Neutrophil (primary cell): ENCODE results near the gene PID1.

ENCODE experiments used
- H3K27ac ChIP-seq: fragments of 200-600 bp; sonication (generic); 2 replicates; pipeline ENCODE4 v1.5.1; 2016; ENCODE audit warnings: mild to moderate bottlenecking, moderate library complexity
- H3K27me3 ChIP-seq: fragments of 200-600 bp; sonication (generic); 2 replicates; pipeline ENCODE4 v1.6.0; 2016; ENCODE audit warnings: mild to moderate bottlenecking
- H3K36me3 ChIP-seq: fragments of 200-600 bp; sonication (generic); 2 replicates; pipeline ENCODE4 v1.5.1; 2017
- H3K4me1 ChIP-seq, 2 experiments: fragments of 200-600 bp in 1 of 2; sonication (generic) in 1 of 2; 1 replicate in 1 of 2; 2 replicates in 1 of 2; pipeline versions ENCODE4 v1.5.1 to v1.6.1; 2013 to 2016; ENCODE audit warnings: low read depth in 1 of 2, low read length in 1 of 2, mild to moderate bottlenecking in 1 of 2, moderate library complexity in 1 of 2; ENCODE audit not compliant: control insufficient read depth in 1 of 2, insufficient read depth in 1 of 2
- H3K4me3 ChIP-seq, 2 experiments: fragments of 200-600 bp in 1 of 2; sonication (generic) in 1 of 2; 1 replicate in 1 of 2; 2 replicates in 1 of 2; pipeline ENCODE4 v1.5.1; 2013 to 2016; ENCODE audit warnings: low read depth in 1 of 2, low read length in 1 of 2, mild to moderate bottlenecking in 1 of 2, moderate library complexity in 1 of 2
- H3K9me3 ChIP-seq: fragments of 200-600 bp; sonication (generic); 2 replicates; pipeline ENCODE4 v1.5.1; 2016
- TF ChIP-seq, protein P1 (sequence below): fragments of 200-600 bp; sonication (generic); IDR thresholded peaks from 2 replicates; pipeline ENCODE4 v1.5.1; 2016; ENCODE audit warnings: antibody characterized with exemption

PID1 gene

DNA sequence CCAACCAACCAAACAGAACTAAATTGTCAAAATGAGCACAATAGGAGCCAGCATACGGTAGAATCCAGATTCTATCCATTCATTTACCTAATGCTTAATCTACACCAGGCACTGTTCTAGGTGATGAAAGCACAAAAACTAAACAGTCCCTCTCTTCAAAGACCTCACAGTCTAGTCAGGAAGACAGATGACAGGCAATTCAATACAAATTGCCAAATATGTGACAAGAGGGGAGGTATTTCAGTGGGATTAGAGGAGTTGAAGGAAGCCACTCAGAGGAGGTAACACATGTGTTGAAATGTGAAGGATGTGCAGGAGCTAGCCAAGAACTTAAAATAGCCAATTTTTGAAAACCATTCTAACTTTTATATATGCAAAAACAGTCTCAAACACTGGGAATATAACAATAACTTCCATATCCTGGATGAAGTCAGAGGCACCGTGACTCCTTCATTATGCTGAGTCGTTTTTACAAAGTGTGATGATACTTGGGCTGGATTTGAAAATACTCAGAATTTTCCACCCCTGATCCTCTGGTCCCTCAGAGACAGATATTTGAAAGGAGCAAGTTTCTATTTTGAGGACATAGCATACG, 204.9 kb downstream of the PID1 start:
- Histone ChIP-seq H3K4me3 (no peak overlapping the region), H3K27ac (no peak overlapping the region), H3K36me3 (no peaks in the 10 kb centered on the region), H3K27me3 (no peaks in the 10 kb centered on the region), H3K9me3 (no peaks in the 10 kb centered on the region), H3K4me1 (no peaks in the 10 kb centered on the region)
- TF ChIP-seq, protein P1, sequence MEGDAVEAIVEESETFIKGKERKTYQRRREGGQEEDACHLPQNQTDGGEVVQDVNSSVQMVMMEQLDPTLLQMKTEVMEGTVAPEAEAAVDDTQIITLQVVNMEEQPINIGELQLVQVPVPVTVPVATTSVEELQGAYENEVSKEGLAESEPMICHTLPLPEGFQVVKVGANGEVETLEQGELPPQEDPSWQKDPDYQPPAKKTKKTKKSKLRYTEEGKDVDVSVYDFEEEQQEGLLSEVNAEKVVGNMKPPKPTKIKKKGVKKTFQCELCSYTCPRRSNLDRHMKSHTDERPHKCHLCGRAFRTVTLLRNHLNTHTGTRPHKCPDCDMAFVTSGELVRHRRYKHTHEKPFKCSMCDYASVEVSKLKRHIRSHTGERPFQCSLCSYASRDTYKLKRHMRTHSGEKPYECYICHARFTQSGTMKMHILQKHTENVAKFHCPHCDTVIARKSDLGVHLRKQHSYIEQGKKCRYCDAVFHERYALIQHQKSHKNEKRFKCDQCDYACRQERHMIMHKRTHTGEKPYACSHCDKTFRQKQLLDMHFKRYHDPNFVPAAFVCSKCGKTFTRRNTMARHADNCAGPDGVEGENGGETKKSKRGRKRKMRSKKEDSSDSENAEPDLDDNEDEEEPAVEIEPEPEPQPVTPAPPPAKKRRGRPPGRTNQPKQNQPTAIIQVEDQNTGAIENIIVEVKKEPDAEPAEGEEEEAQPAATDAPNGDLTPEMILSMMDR = no peak

DNA sequence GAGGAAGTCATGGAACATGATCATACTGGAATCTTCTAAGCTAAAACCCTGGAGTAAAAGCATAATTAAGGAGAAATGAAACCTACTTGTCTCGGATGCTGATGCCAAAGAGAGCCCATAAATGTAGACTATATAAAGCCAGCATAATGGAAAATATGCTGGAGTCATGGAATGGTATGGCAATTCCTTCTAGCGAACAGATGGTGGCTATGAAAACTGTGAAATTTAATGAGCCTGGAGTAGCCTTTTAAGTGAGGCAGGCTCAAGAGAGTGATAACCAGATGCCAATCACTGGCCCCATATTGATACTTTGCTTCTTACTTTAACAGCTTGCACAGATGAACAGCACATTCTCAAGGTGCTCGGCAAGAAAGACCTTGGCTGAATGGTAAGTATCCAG, 206.3 kb downstream of the PID1 start:
- no peaks in the 10 kb centered on the region for H3K9me3 ChIP-seq
- H3K36me3 ChIP-seq = no peaks in the 10 kb centered on the region
- no peak overlapping the region for H3K27ac ChIP-seq
- H3K4me1 ChIP-seq = no peaks in the 10 kb centered on the region
- no peaks in the 10 kb centered on the region for H3K27me3 ChIP-seq
- TF ChIP-seq, protein P1 = no peak
- H3K4me3 ChIP-seq = no peak overlapping the region

DNA sequence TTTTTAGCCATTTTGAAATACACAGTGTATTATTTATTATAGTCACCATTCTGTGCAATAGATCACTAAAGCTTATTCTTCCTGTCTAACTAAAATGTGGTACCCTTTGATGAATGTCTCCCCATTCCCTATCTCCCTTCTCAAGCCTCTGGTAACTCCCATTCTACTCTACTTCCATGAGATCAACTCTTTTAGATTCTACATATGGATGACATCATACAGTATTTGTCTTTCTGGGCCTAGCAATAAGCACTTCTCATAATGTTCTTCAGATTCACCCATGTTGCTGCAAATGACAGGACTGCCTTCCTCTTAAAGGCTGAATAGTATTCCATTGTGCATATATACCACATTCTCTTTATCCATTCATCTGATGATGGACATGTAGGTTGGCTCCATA, 210.9 kb downstream of the PID1 start:
- Histone ChIP-seq H3K4me3 (no peak overlapping the region), H3K27ac (no peak overlapping the region), H3K27me3 (no peaks in the 10 kb centered on the region), H3K36me3 (no peaks in the 10 kb centered on the region), H3K4me1 (no peaks in the 10 kb centered on the region), H3K9me3 (no peaks in the 10 kb centered on the region)
- TF ChIP-seq, protein P1 = no peak

DNA sequence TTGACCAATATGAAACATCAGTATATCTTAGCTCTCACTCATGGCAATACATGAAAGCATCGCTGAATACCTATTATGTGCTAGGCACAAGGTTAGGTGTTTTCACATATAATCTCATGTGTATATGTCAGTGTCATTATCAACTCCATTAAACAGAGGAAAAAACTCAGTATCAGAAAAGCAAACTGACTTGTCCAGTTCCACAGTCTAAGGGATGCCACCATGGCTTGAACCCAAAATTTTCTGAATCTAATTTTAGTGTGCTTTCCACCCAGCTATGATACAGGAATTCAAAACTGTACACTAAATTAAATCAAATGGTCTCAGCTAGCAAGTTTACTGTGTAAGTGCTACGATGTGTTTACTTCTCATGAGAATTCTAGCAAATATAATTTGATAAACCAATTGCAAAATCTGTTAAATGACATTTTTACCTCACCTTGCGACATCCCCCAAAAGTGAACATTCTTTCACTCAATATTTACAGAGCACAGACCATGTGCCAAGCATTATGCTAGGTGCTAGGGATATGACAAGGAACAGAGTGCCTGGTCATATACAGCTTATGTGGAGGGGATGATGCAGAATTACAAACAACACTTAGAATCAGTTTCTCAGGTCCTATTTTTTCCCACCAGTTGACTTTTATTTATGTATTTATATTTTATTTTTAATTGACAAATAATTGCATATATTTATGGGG, 211.6 kb downstream of the PID1 start:
- H3K4me1 ChIP-seq = no peaks in the 10 kb centered on the region
- TF ChIP-seq, protein P1 = no peak
- no peaks in the 10 kb centered on the region for H3K9me3 ChIP-seq

DNA sequence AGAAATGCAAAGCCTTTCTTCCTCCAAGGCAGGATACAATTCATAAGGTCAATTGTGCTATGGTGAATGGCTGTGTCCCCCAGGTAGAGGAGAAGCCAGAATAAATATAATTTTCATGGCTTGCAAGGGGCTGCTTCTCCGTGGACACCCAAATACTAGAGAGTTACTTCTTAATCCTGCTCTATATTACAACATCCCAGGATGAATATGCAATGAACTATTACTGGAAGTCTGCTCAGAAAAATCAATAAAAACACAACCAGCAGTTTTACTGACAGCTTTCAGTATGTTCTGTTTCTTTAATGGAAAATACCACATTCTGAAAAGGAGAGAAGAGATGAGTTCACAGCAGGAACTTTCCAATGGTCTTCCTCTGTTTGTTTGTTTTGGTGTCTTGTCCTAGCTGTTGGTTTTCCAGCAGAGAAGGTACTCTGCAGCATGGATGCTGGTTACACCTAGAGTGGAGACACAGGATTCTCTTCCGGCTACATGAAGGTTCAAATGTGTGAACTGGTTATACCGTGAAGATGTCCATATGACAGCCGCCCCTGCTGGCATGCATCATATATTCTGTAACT, 213.0 kb downstream of the PID1 start:
- Histone ChIP-seq H3K36me3 (no peaks in the 10 kb centered on the region), H3K27ac (no peak overlapping the region), H3K27me3 (no peaks in the 10 kb centered on the region), H3K4me3 (no peak overlapping the region), H3K9me3 (no peaks in the 10 kb centered on the region), H3K4me1 (no peaks in the 10 kb centered on the region)
- TF ChIP-seq, protein P1 = no peak

More for the DNA sequence above, 211.6 kb downstream of the PID1 start:
- Histone ChIP-seq H3K4me3 (no peak overlapping the region), H3K36me3 (no peaks in the 10 kb centered on the region), H3K27ac (no peak overlapping the region), H3K27me3 (no peaks in the 10 kb centered on the region)
